GM19239 (cell line): ENCODE measurements around the gene GINS1.
"Not testable (repeated sequence)": the region's sequence is repeated elsewhere in the genome, so short reads cannot be mapped to it uniquely, and the experiment has no call there.

ENCODE experiments used
- DNase-seq: peaks from one replicate; pipeline ENCODE4 v3.0.0; 2011; ENCODE audit warnings: low spot score; ENCODE audit not compliant: insufficient read length
- FAIRE-seq: peaks from 2 replicates; lab custom pipeline; 2011; peaks lifted over from hg19 to GRCh38; lab: Jason Lieb, UNC

The GINS1 gene

GRCh38 chr20:25470045-25470444 lies 62.6 kb downstream of the GINS1 start:
- FAIRE-seq (no peak), DNase-seq (peak; percentile 59)

GRCh38 chr20:25471020-25471419 lies 63.5 kb downstream of the GINS1 start:
- FAIRE-seq (no peak), DNase-seq (no peak)

GRCh38 chr20:25473297-25473696 lies 65.8 kb downstream of the GINS1 start:
- not testable (repeated sequence) for DNase-seq, FAIRE-seq

GRCh38 chr20:25476106-25477013 lies 68.9 kb downstream of the GINS1 start:
- FAIRE-seq: no peak

GRCh38 chr20:25477014-25477882 lies 69.8 kb downstream of the GINS1 start:
- DNase-seq: no peak
- FAIRE-seq: no peak

More at GRCh38 chr20:25476106-25477013, 68.9 kb downstream of the GINS1 start:
- DNase-seq: no peak

- FAIRE-seq: no peak
- no peak for DNase-seq
These were observed 71.6 kb downstream of the GINS1 start for GRCh38 chr20:25478889-25479568.

GRCh38 chr20:25479638-25480037 lies 72.2 kb downstream of the GINS1 start:
- DNase-seq (no peak), FAIRE-seq (no peak)

- DNase-seq: no peak
- FAIRE-seq: no peak
These were observed 72.7 kb downstream of the GINS1 start for GRCh38 chr20:25480156-25480555.

GRCh38 chr20:25480797-25481196 lies 73.3 kb downstream of the GINS1 start:
- no peak for DNase-seq
- no peak for FAIRE-seq

- no peak for DNase-seq
- FAIRE-seq: no peak
These were observed 73.9 kb downstream of the GINS1 start for GRCh38 chr20:25481235-25481917.

- DNase-seq: no peak
- FAIRE-seq: no peak
These were observed 74.4 kb downstream of the GINS1 start for GRCh38 chr20:25481918-25482253.

- no peak for FAIRE-seq
- DNase-seq: no peak
These were observed 76.1 kb downstream of the GINS1 start for GRCh38 chr20:25483431-25484132.

GRCh38 chr20:25484224-25484846 lies 76.9 kb downstream of the GINS1 start:
- FAIRE-seq (no peak), DNase-seq (no peak)

- FAIRE-seq: peak; percentile 39
- no peak for DNase-seq
These were observed 77.5 kb downstream of the GINS1 start for GRCh38 chr20:25484911-25485511.

GRCh38 chr20:25485872-25486271 lies 78.4 kb downstream of the GINS1 start:
- no peak for FAIRE-seq
- DNase-seq: no peak

- FAIRE-seq (no peak), DNase-seq (no peak)
These were observed 78.9 kb downstream of the GINS1 start for GRCh38 chr20:25486377-25486776.

- FAIRE-seq (no peak), DNase-seq (no peak)
These were observed 79.8 kb downstream of the GINS1 start for GRCh38 chr20:25487306-25487705.

- DNase-seq: no peak
These were observed 80.5 kb downstream of the GINS1 start for GRCh38 chr20:25487975-25488374.

More at GRCh38 chr20:25487975-25488374, 80.5 kb downstream of the GINS1 start:
- no peak for FAIRE-seq
